ENCODE measurements around the gene TGFB1I1. TPM values are rescaled to one million over a fixed set of nuclear protein-coding genes. Genes with fewer than 3 reads are reported as not detected.

The TGFB1I1 gene
- polyA plus RNA-seq, 1 donor from 2014 or later, result 0.38 TPM

DNA sequence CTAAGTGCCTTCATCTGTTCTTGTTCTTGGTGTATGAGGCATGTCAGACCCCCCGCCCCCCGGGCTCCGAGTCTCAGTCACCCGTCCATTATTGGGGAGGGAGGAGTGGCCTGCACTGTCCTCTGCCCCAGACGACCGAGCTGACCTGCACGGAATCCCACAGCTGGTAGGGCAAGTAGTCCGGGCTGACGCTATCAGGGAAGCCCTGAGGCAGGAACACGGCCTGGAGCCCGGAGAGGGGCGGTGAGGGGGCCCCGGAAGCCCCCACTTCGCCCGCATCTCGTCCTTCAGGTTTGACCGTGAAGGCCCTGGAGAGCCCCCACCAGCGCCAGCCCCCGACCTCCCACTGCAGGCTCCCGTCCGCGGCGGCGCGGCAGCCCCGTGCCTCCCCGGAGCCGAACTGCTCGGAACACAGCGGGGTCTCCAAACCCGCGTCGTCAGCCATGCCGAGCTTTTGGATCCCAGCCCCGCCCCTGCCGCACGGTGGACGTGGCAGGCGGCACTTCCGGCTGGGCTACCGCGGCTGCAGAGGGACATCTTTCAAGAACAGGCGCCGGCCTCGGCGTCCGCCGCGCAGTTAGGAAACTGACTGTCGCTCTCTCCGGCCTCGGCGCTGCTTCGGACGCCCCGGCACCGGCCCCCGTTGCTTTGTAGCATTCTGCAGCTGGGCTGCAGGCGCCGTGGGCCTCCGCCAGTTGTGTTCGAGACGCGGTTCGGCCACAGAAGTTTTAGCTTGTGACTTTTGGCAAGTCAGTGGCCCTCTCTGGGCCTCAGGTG is 36.2 kb downstream of the TGFB1I1 start, which contains the start of gene RUSF1:
TSS of gene RUSF1 (minus strand) at position 463 of the 777 bp plus-strand sequence. CDS start at position 445, 18 bp downstream.
- peak within 1 kb of the TSS; percentile 91 for H3K9ac ChIP-seq (ENCODE audit: low read length)
- H3K9me3 ChIP-seq (ENCODE audit: low read length), result no peaks in the 10 kb centered on the region
- no peaks in the 10 kb centered on the region for H3K9me2 ChIP-seq (ENCODE audit: insufficient read depth, low read length)
- TF ChIP-seq, protein P1, sequence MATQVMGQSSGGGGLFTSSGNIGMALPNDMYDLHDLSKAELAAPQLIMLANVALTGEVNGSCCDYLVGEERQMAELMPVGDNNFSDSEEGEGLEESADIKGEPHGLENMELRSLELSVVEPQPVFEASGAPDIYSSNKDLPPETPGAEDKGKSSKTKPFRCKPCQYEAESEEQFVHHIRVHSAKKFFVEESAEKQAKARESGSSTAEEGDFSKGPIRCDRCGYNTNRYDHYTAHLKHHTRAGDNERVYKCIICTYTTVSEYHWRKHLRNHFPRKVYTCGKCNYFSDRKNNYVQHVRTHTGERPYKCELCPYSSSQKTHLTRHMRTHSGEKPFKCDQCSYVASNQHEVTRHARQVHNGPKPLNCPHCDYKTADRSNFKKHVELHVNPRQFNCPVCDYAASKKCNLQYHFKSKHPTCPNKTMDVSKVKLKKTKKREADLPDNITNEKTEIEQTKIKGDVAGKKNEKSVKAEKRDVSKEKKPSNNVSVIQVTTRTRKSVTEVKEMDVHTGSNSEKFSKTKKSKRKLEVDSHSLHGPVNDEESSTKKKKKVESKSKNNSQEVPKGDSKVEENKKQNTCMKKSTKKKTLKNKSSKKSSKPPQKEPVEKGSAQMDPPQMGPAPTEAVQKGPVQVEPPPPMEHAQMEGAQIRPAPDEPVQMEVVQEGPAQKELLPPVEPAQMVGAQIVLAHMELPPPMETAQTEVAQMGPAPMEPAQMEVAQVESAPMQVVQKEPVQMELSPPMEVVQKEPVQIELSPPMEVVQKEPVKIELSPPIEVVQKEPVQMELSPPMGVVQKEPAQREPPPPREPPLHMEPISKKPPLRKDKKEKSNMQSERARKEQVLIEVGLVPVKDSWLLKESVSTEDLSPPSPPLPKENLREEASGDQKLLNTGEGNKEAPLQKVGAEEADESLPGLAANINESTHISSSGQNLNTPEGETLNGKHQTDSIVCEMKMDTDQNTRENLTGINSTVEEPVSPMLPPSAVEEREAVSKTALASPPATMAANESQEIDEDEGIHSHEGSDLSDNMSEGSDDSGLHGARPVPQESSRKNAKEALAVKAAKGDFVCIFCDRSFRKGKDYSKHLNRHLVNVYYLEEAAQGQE (IDR thresholded peaks at IDR 0.05; ENCODE audit: borderline replicate concordance), result peak; percentile 13
- TF ChIP-seq POLR2AphosphoS5 (IDR thresholded peaks at IDR 0.05) (peak; percentile 79), TAF1 (IDR thresholded peaks at IDR 0.05; ENCODE audit: low read depth) (no peak), EP300 (conservative IDR thresholded peaks at IDR 0.05; ENCODE audit: poor library complexity, severe bottlenecking) (peak; percentile 60), MXI1 (conservative IDR thresholded peaks at IDR 0.05; ENCODE audit: poor library complexity, severe bottlenecking) (peak; percentile 93), RAD21 (conservative IDR thresholded peaks at IDR 0.05) (no peak), SMC3 (conservative IDR thresholded peaks at IDR 0.05; ENCODE audit: poor library complexity) (peak; percentile 22), CTCF (IDR thresholded peaks at IDR 0.05; ENCODE audit: poor library complexity, severe bottlenecking) (no peak), EZH2 (IDR thresholded peaks at IDR 0.05; ENCODE audit: borderline replicate concordance, insufficient read depth, low read length, poor library complexity, severe bottlenecking) (no peak)
- H4K20me1 ChIP-seq (ENCODE audit: insufficient read depth), result no peaks in the 10 kb centered on the region
- peak within 1 kb of the TSS; percentile 86 for H3K4me2 ChIP-seq (ENCODE audit: low read length)
- H3K79me2 ChIP-seq (replicated peaks; ENCODE audit: insufficient read depth, low read length), result peaks cover 9% of the 10 kb centered on the region
- H2AFZ ChIP-seq (ENCODE audit: low read depth, low read length), result peak within 1 kb of the TSS; percentile 47
- no peaks in the 10 kb centered on the region for H3K36me3 ChIP-seq (ENCODE audit: insufficient read depth, low read length)
- H3K27me3 ChIP-seq (ENCODE audit: insufficient read depth, low read depth, low read length), result no peaks in the 10 kb centered on the region
- peak within 1 kb of the TSS; percentile 81 for H3K27ac ChIP-seq (ENCODE audit: low read length)
- peak within 1 kb of the TSS; percentile 86 for H3K4me3 ChIP-seq (ENCODE audit: low read length)
- no peaks in the 10 kb centered on the region for H3F3A ChIP-seq (ENCODE audit: insufficient read depth, low read length, poor library complexity, severe bottlenecking)

- no peaks in the 10 kb centered on the region for H3K27me3 ChIP-seq (ENCODE audit: insufficient read depth, low read depth, low read length)
- no peaks in the 10 kb centered on the region for H4K20me1 ChIP-seq (ENCODE audit: insufficient read depth)
- no peaks in the 10 kb centered on the region for H3K9me2 ChIP-seq (ENCODE audit: insufficient read depth, low read length)
- H3K9me3 ChIP-seq (ENCODE audit: low read length), result no peaks in the 10 kb centered on the region
- peak overlapping the region; percentile 70 for H3K4me2 ChIP-seq (ENCODE audit: low read length)
- no peaks in the 10 kb centered on the region for H3F3A ChIP-seq (ENCODE audit: insufficient read depth, low read length, poor library complexity, severe bottlenecking)
- TF ChIP-seq RAD21 (conservative IDR thresholded peaks at IDR 0.05), result no peak
- no peak for TF ChIP-seq EP300 (conservative IDR thresholded peaks at IDR 0.05; ENCODE audit: poor library complexity, severe bottlenecking)
- peak overlapping the region; percentile 81 for H3K27ac ChIP-seq (ENCODE audit: low read length)
- peak overlapping the region; percentile 47 for H2AFZ ChIP-seq (ENCODE audit: low read depth, low read length)
- H3K4me3 ChIP-seq (ENCODE audit: low read length), result peak overlapping the region; percentile 86
- peak overlapping the region; percentile 91 for H3K9ac ChIP-seq (ENCODE audit: low read length)
- H3K79me2 ChIP-seq (replicated peaks; ENCODE audit: insufficient read depth, low read length), result peaks cover 9% of the 10 kb centered on the region
- H3K36me3 ChIP-seq (ENCODE audit: insufficient read depth, low read length), result no peaks in the 10 kb centered on the region
Observed at GRCh38 chr16:31508706-31509195, 36.8 kb downstream of the TGFB1I1 start.
